ENCODE measurements around the gene IGF2BP3. TPM values are rescaled to one million over a fixed set of nuclear protein-coding genes. Genes with fewer than 3 reads are reported as not detected.

IGF2BP3 gene
- total and polyA plus RNA-seq, 10 donors, result 0.17 to 6.8 (median 1.6) TPM

DNA sequence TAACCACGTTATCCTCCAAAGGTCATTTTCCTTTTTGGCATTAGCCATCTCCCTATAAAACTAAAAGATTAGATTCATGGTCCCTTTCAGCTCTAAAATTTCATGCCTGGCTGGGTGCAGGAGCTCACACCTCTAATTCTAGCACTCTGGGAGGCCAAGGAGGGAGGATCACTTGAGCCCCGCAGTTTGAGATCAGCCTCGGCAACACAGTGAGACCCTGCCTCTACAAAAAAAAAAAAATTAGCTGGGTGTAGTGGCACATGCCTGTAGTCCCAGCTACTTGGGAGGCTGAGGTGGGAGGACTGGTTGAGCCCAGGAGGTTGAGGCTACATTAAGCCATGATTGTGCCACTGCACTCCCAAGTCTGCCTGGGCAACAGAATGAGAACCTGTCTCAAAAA is 114.1 kb downstream of the IGF2BP3 start:
- Histone ChIP-seq H3K9me3 (no peaks in the 10 kb centered on the region), H3K27me3 (replicated peaks in 1 of 7) (peaks cover 0 to 6% (median 0%) of the 10 kb centered on the region in 7 donors), H3K4me1 (peaks cover 0 to 7% (median 0%) of the 10 kb centered on the region in 6 donors), H3K27ac (no peak overlapping the region), H3K4me3 (no peak overlapping the region), H3K36me3 (no peaks in the 10 kb centered on the region)
- intact Hi-C loops (cut with DNase I; ENCODE audit: low total_unique reads), result no loop called here
- 59 to 96% (median 66%) methylated on average over 2 to 3 of the region's 3 CpGs for WGBS, 5 donors
- DNase-seq, result no peak
- no peak for TF ChIP-seq POLR2AphosphoS5 (IDR thresholded peaks at IDR 0.05)
- TF ChIP-seq, protein P1, sequence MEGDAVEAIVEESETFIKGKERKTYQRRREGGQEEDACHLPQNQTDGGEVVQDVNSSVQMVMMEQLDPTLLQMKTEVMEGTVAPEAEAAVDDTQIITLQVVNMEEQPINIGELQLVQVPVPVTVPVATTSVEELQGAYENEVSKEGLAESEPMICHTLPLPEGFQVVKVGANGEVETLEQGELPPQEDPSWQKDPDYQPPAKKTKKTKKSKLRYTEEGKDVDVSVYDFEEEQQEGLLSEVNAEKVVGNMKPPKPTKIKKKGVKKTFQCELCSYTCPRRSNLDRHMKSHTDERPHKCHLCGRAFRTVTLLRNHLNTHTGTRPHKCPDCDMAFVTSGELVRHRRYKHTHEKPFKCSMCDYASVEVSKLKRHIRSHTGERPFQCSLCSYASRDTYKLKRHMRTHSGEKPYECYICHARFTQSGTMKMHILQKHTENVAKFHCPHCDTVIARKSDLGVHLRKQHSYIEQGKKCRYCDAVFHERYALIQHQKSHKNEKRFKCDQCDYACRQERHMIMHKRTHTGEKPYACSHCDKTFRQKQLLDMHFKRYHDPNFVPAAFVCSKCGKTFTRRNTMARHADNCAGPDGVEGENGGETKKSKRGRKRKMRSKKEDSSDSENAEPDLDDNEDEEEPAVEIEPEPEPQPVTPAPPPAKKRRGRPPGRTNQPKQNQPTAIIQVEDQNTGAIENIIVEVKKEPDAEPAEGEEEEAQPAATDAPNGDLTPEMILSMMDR (IDR thresholded peaks at IDR 0.05 in 8 of 11, conservative IDR thresholded peaks at IDR 0.05 in 3 of 11), result no peak
- no peak for TF ChIP-seq POLR2A (IDR thresholded peaks at IDR 0.05)

DNA sequence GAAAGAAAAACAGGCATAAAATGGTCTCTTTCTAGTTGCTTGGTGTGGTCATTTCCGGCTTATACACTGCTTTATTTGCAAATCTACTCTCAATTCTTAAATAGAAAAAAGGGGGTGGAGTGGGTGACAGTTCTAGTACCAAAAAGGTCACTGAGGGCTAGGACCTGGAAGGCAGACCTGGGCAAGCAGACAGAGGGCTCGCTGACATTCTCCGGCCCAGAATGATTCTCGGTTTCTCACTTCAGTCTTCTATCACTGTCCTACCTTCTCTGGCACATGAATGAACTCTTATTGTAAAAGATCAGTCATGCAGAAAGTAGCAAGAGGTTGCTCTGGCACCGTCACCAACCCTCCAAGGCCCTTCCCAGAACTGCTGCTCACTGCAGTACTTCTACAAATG is 117.1 kb downstream of the IGF2BP3 start:
- no peak overlapping the region for H3K4me3 ChIP-seq
- TF ChIP-seq, protein P1 (IDR thresholded peaks at IDR 0.05 in 8 of 11, conservative IDR thresholded peaks at IDR 0.05 in 3 of 11), result no peak
- no peak for TF ChIP-seq POLR2AphosphoS5 (IDR thresholded peaks at IDR 0.05)
- TF ChIP-seq POLR2A (IDR thresholded peaks at IDR 0.05), result no peak
- intact Hi-C loops (cut with DNase I; ENCODE audit: low total_unique reads), result no loop called here
- H3K9me3 ChIP-seq, result no peaks in the 10 kb centered on the region
- WGBS, 5 donors, result 79 to 89% (median 85%) methylated on average over 5 of the region's 5 CpGs
- peaks cover 0 to 6% (median 0%) of the 10 kb centered on the region in 7 donors for H3K27me3 ChIP-seq (replicated peaks in 1 of 7)
- DNase-seq, result no peak
- no peaks in the 10 kb centered on the region for H3K36me3 ChIP-seq
- H3K4me1 ChIP-seq, result peaks cover 0 to 7% (median 0%) of the 10 kb centered on the region in 6 donors
- no peak overlapping the region for H3K27ac ChIP-seq

DNA sequence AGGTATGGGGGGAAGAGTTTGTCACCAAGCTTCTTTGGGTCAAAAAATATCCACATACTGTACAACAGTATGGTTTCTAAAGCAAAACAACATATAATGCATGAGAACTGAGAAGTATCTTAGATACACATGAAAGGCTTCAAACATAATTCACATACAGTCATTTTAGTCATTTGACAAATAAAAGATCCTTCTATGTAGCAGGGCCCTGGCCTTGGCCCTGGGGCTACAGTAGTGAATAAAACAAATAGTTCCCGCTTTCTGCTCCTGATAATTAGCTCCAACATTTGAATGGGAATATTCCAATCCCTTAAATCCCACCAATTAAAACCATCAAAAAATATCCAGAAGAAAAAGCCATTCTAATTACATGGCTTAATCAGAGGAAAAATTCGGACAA is 119.8 kb downstream of the IGF2BP3 start:
- H3K36me3 ChIP-seq, result no peaks in the 10 kb centered on the region
- 77 to 90% (median 86%) methylated on average over 2 of the region's 2 CpGs for WGBS, 5 donors
- DNase-seq, result no peak
- H3K9me3 ChIP-seq, result no peaks in the 10 kb centered on the region
- intact Hi-C loops (cut with DNase I; ENCODE audit: low total_unique reads), result no loop called here
- no peak for TF ChIP-seq POLR2A (IDR thresholded peaks at IDR 0.05)
- TF ChIP-seq, protein P1 (IDR thresholded peaks at IDR 0.05 in 8 of 11, conservative IDR thresholded peaks at IDR 0.05 in 3 of 11), result no peak
- TF ChIP-seq POLR2AphosphoS5 (IDR thresholded peaks at IDR 0.05), result no peak
- no peak overlapping the region for H3K27ac ChIP-seq
- H3K4me3 ChIP-seq, result no peak overlapping the region
- H3K27me3 ChIP-seq (replicated peaks in 1 of 7), result peaks cover 0 to 5% (median 0%) of the 10 kb centered on the region in 7 donors
- peaks cover 0 to 26% (median 14%) of the 10 kb centered on the region in 6 donors for H3K4me1 ChIP-seq

DNA sequence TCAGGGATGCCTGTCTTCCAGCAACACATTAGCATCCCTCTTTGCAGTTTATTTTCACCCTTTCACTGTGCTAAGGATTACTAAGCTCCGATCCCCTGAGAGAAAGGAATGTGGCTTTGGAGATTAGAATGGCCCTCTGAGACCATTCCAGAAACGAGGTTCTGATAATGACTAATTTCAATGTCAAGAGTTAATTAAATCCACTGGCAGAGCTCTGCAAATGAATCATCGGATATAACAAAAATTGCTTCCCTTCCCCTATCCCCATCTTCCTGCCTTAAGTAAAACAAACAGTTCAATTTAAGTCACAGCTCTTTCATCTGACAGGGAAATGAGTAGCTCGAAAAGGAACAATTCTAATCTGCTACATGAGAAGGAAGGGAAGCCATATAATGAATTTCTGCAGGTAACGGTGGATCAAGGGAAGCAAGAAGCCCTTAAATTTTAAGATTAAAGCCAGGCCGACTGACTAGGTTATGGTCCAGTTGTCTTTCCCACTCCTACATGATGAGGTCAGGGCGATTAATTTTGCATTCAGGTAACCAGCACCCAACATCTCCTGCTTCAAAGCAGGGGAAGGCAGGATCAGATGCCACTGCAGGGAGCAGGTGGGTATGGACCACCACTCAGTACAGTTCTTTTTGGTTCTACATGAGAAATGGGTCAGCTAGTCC is 120.7 kb downstream of the IGF2BP3 start:
- no peak overlapping the region for H3K4me3 ChIP-seq
- no peaks in the 10 kb centered on the region for H3K9me3 ChIP-seq
- no peaks in the 10 kb centered on the region for H3K27me3 ChIP-seq (replicated peaks in 1 of 7)
- WGBS, 5 donors, result 77 to 89% (median 82%) methylated on average over 7 of the region's 7 CpGs
- H3K36me3 ChIP-seq, result no peaks in the 10 kb centered on the region
- H3K27ac ChIP-seq, result no peak overlapping the region
- no peak for DNase-seq
- intact Hi-C loops (cut with DNase I; ENCODE audit: low total_unique reads), result no loop called here
- peaks cover 0 to 29% (median 15%) of the 10 kb centered on the region in 6 donors for H3K4me1 ChIP-seq
- TF ChIP-seq POLR2A (IDR thresholded peaks at IDR 0.05) (no peak), POLR2AphosphoS5 (IDR thresholded peaks at IDR 0.05) (no peak)
- TF ChIP-seq, protein P1 (IDR thresholded peaks at IDR 0.05 in 8 of 11, conservative IDR thresholded peaks at IDR 0.05 in 3 of 11), result no peak

Data from spleen (tissue), 11 donors.